Measurements from ENCODE around the gene REEP2.
A peak's percentile ranks its signal among the peaks of the same experiment; 100 is the strongest.
"Not testable (repeated sequence)": the region's sequence is repeated elsewhere in the genome, so short reads cannot be mapped to it uniquely, and the experiment has no call there.

REEP2 gene

GRCh38 chr5:138466125-138466899 lies 27.5 kb downstream of the REEP2 start:
- no peak for DNase-seq (ENCODE audit: low spot score)

- DNase-seq (ENCODE audit: low spot score), result no peak
Measured at GRCh38 chr5:138466900-138467710, 28.2 kb downstream of the REEP2 start.

- no peak for DNase-seq (ENCODE audit: low spot score)
Measured at GRCh38 chr5:138467711-138468132, 28.9 kb downstream of the REEP2 start.

GRCh38 chr5:138468133-138468965 lies 29.5 kb downstream of the REEP2 start:
- no peak for DNase-seq (ENCODE audit: low spot score)

GRCh38 chr5:138468966-138469539 lies 30.2 kb downstream of the REEP2 start:
- DNase-seq (ENCODE audit: low spot score), result no peak

- no peak for DNase-seq (ENCODE audit: low spot score)
Measured at GRCh38 chr5:138469540-138470321, 30.9 kb downstream of the REEP2 start.

GRCh38 chr5:138470322-138471051 lies 31.6 kb downstream of the REEP2 start:
- DNase-seq (ENCODE audit: low spot score), result no peak

- no peak for DNase-seq (ENCODE audit: low spot score)
Measured at GRCh38 chr5:138471052-138471361, 32.1 kb downstream of the REEP2 start.

- DNase-seq (ENCODE audit: low spot score), result no peak
Measured at GRCh38 chr5:138472353-138472752, 33.5 kb downstream of the REEP2 start.

- not testable (repeated sequence) for DNase-seq (ENCODE audit: low spot score)
Measured at GRCh38 chr5:138473151-138473550, 34.3 kb downstream of the REEP2 start.

- no peak for DNase-seq (ENCODE audit: low spot score)
Measured at GRCh38 chr5:138476918-138477317, 38.1 kb downstream of the REEP2 start.

GRCh38 chr5:138482638-138483037 lies 43.8 kb downstream of the REEP2 start:
- no peak for DNase-seq (ENCODE audit: low spot score)

- no peak for DNase-seq (ENCODE audit: low spot score)
Measured at GRCh38 chr5:138488481-138488945, 49.7 kb downstream of the REEP2 start.

GRCh38 chr5:138489683-138490061 lies 50.8 kb downstream of the REEP2 start:
- DNase-seq (ENCODE audit: low spot score), result no peak

- no peak for DNase-seq (ENCODE audit: low spot score)
Measured at GRCh38 chr5:138490648-138491283, 51.9 kb downstream of the REEP2 start.

GRCh38 chr5:138491284-138491648 lies 52.4 kb downstream of the REEP2 start:
- DNase-seq (ENCODE audit: low spot score), result no peak

GRCh38 chr5:138491669-138492559 lies 53.1 kb downstream of the REEP2 start:
- DNase-seq (ENCODE audit: low spot score), result peak; percentile 93

- no peak for DNase-seq (ENCODE audit: low spot score)
Measured at GRCh38 chr5:138492560-138493045, 53.7 kb downstream of the REEP2 start.

- DNase-seq (ENCODE audit: low spot score), result no peak
Measured at GRCh38 chr5:138495351-138495750, 56.5 kb downstream of the REEP2 start.
